H1 (cell line): Measurements from ENCODE around the gene SRRM4. TPM values are rescaled to one million over a fixed set of nuclear protein-coding genes. Genes with fewer than 3 reads are reported as not detected.

Source experiments
- CHD7 ChIP-seq: fragments of 300-600 bp; sonication (generic); IDR thresholded peaks from 2 replicates; pipeline ENCODE4 v1.7.1; 2012; ENCODE audit warnings: low read length, moderate library complexity, mild to moderate bottlenecking, inconsistent platforms; ENCODE audit not compliant: insufficient replicate concordance
- EZH2 ChIP-seq: fragments of 200-600 bp; sonication (generic); IDR thresholded peaks from 2 replicates; pipeline ENCODE4 v1.7.1; 2012; ENCODE audit warnings: low read depth, mild to moderate bottlenecking, moderate library complexity, low read length, inconsistent platforms; ENCODE audit not compliant: severe bottlenecking
- KDM1A ChIP-seq: fragments of 200-600, 300-600 bp; sonication (generic); IDR thresholded peaks from 2 replicates; pipeline ENCODE4 v1.7.1; 2016; ENCODE audit warnings: mild to moderate bottlenecking, low read length, borderline replicate concordance
- polyA plus RNA-seq, 7 experiments: library from polyadenylated mRNA; depleted of rRNA in 3 of 7; stranded (reverse) in 5 of 7; unstranded in 2 of 7; fragments of >200 nt in 5 of 7; fragments of 200-250 nt in 2 of 7; gene quantifications; 1 replicate in 5 of 7; 2 replicates in 1 of 7; 4 replicates in 1 of 7; pipeline versions ENCODE4 v1.2.1 to v1.2.3, GENCODE V29; 2011 to 2013; ENCODE audit warnings: missing spikeins in 2 of 7, mixed read lengths in 2 of 7
- total RNA-seq: library from RNA; stranded (reverse); fragmentation: NEBNext Ultra II Directional; extraction: Animal tissue kit (Norgen Biotek cat#: 25700); gene quantifications from 2 replicates; pipeline ENCODE4 v1.2.1, GENCODE V29; 2021

Gene SRRM4
- total and polyA plus RNA-seq, 2 of the 8 experiments (the other 6 are each of a cell fraction or from before 2014, with no cell fraction given) = 0.53 to 1.1 TPM

- no peak for TF ChIP-seq CHD7
- no peak for TF ChIP-seq EZH2
- TF ChIP-seq KDM1A = peak; percentile 63; the same call in 1 of the 2 replicates
- TF ChIP-seq, all 59 proteins: peak for 1
These were observed 35.4 kb downstream of the SRRM4 start (continued) for GRCh38 chr12:119016715-119017114.
